HL-60 (cell line): ENCODE data around the gene ATP8A2.

ENCODE experiments used
- CTCF ChIP-seq: IDR thresholded peaks from one replicate; pipeline ENCODE4 v1.5.1; 2011; ENCODE audit warnings: low read length, control low read depth, inconsistent platforms; ENCODE audit not compliant: insufficient read depth
- GABPA ChIP-seq: IDR thresholded peaks from 2 replicates; pipeline ENCODE4 v1.6.1; 2012; ENCODE audit warnings: low read depth
- POLR2AphosphoS5 ChIP-seq: IDR thresholded peaks from 2 replicates; pipeline ENCODE4 v1.6.1; 2012; ENCODE audit warnings: low read depth
- REST ChIP-seq: IDR thresholded peaks from 2 replicates; pipeline ENCODE4 v1.6.1; 2012; ENCODE audit warnings: low read depth; ENCODE audit not compliant: insufficient replicate concordance
- SPI1 ChIP-seq: IDR thresholded peaks from 2 replicates; pipeline ENCODE4 v1.6.1; 2012; ENCODE audit warnings: low read depth, mild to moderate bottlenecking, borderline replicate concordance

GRCh38 chr13:25912961-25913360 lies 541.2 kb downstream of the ATP8A2 start:
- TF ChIP-seq CTCF (no peak), POLR2AphosphoS5 (no peak), GABPA (no peak), REST (no peak), SPI1 (no peak)
